GM12878 (cell line): ENCODE results near the gene ACVR1B. TPM values are rescaled to one million over a fixed set of nuclear protein-coding genes. Genes with fewer than 3 reads are reported as not detected.

Experiments used
- ATAC-seq: fragments of 200-7000 bp; cut with Tn5 transposase; 3 replicates; pipeline ENCODE4 v1.9.1; 2020; ENCODE audit warnings: mild to moderate bottlenecking, moderate library complexity
- Bru-seq: library from RNA; stranded (reverse); fragments of 400-500 nt; gene quantifications from one replicate; lab custom pipeline; 2021; lab: Mats Ljungman, UMichigan
- BruChase-seq, 2 experiments: library from RNA; stranded (reverse); fragments of 400-500 nt; gene quantifications; one replicate each; lab custom pipeline; 2021; lab: Mats Ljungman, UMichigan
- BruUV-seq: library from RNA; stranded (reverse); fragments of 400-500 nt; replicated peaks from 2 replicates; lab custom pipeline; 2021; lab: Mats Ljungman, UMichigan
- CTCF ChIA-PET: fragments of 300-600 bp; sonication (Branson Sonifier 250); formaldehyde crosslinking; extraction: SDS; loops from one replicate; lab custom pipeline; 2021; ENCODE audit warnings: inconsistent platforms; lab: Yijun Ruan, JAX
- POLR2A ChIA-PET: fragments of 350-600 bp; formaldehyde crosslinking; extraction: SDS; loops from one replicate; lab custom pipeline; 2021; ENCODE audit warnings: inconsistent platforms; lab: Charles Lee
- RAD21 ChIA-PET: fragments of 300-600 bp; sonication (Branson Sonifier 250); formaldehyde crosslinking; loops from one replicate; lab custom pipeline; 2023; ENCODE audit warnings: antibody characterized with exemption; ENCODE audit not compliant: unreplicated experiment; lab: Charles Lee
- SMC1A ChIA-PET: fragments of 300-600 bp; sonication (Branson Sonifier 250); formaldehyde crosslinking; loops from one replicate; lab custom pipeline; 2023; ENCODE audit not compliant: unreplicated experiment, uncharacterized antibody; lab: Charles Lee
- DNase-seq: peaks from one replicate; pipeline ENCODE4 v3.0.0-alpha.2; 2011; ENCODE audit warnings: low read depth, low spot score
- FAIRE-seq: peaks from 3 replicates; lab custom pipeline; 2011; peaks lifted over from hg19 to GRCh38; lab: Jason Lieb, UNC
- H2AFZ ChIP-seq: 2 replicates; pipeline ENCODE4 v1.6.0; 2011; ENCODE audit warnings: low read depth, low read length, control low read depth; ENCODE audit not compliant: control insufficient read depth
- H3K27ac ChIP-seq: 2 replicates; pipeline ENCODE4 v1.5.1; 2011; ENCODE audit warnings: control low read depth; ENCODE audit not compliant: control insufficient read depth, insufficient read depth
- H3K27me3 ChIP-seq, 2 experiments: replicated peaks in 1 of 2; 2 replicates each; pipeline versions ENCODE4 v1.6.0 to v1.6.1; 2011; ENCODE audit warnings: low read length in 1 of 2; ENCODE audit not compliant: control insufficient read depth in 2 of 2, insufficient read depth in 2 of 2
- H3K36me3 ChIP-seq, 2 experiments: 2 replicates each; pipeline ENCODE4 v1.5.1; 2011; ENCODE audit warnings: low read length in 1 of 2; ENCODE audit not compliant: control insufficient read depth in 2 of 2, insufficient read depth in 2 of 2
- H3K4me1 ChIP-seq: 2 replicates; pipeline ENCODE4 v1.6.1; 2011; ENCODE audit warnings: mild to moderate bottlenecking, low read length, moderate library complexity, mixed read lengths; ENCODE audit not compliant: control insufficient read depth, insufficient read depth
- H3K4me2 ChIP-seq: 2 replicates; pipeline ENCODE4 v1.6.0; 2011; ENCODE audit warnings: control low read depth; ENCODE audit not compliant: control insufficient read depth, insufficient read depth
- H3K4me3 ChIP-seq: fragments of 200-600 bp; sonication (generic); 2 replicates; pipeline ENCODE4 v1.5.1; 2016
- H3K79me2 ChIP-seq: 2 replicates; pipeline ENCODE4 v1.6.0; 2011; ENCODE audit warnings: low read length; ENCODE audit not compliant: control insufficient read depth, insufficient read depth
- H3K9ac ChIP-seq: 2 replicates; pipeline ENCODE4 v1.8.0; 2011; ENCODE audit warnings: low read length, control low read depth, mixed read lengths; ENCODE audit not compliant: control insufficient read depth, insufficient read depth
- H3K9me3 ChIP-seq: replicated peaks from 3 replicates; pipeline ENCODE4 v1.5.1; 2011; ENCODE audit warnings: mild to moderate bottlenecking, low read length; ENCODE audit not compliant: control insufficient read depth, insufficient read depth
- H4K20me1 ChIP-seq: 2 replicates; pipeline ENCODE4 v1.6.0; 2011; ENCODE audit not compliant: control insufficient read depth, insufficient read depth
- BCL11A ChIP-seq: IDR thresholded peaks from 2 replicates; pipeline ENCODE4 v1.6.1; 2011; ENCODE audit warnings: low read depth, low read length
- BHLHE40 ChIP-seq, 2 experiments: fragments of 450-650 bp in 1 of 2; IDR thresholded peaks; 2 replicates each; pipeline ENCODE4 v1.6.1; 2011 to 2017; ENCODE audit warnings: low read depth in 2 of 2, borderline replicate concordance in 1 of 2, improper control_type of control experiment in 1 of 2, low read length in 1 of 2, mild to moderate bottlenecking in 1 of 2
- CBFB ChIP-seq: IDR thresholded peaks from 2 replicates; pipeline ENCODE4 v1.6.1; 2016; ENCODE audit warnings: antibody characterized with exemption, low read depth
- CBX3 ChIP-seq: fragments of 200-600 bp; sonication (generic); IDR thresholded peaks from 2 replicates; pipeline ENCODE4 v1.6.1; 2016; ENCODE audit warnings: low read depth, borderline replicate concordance
- GATAD2B ChIP-seq: fragments of 450-650 bp; conservative IDR thresholded peaks from 2 replicates; pipeline ENCODE4 v1.6.1; 2017; ENCODE audit warnings: low read depth, mild to moderate bottlenecking, moderate library complexity
- HDAC2 ChIP-seq: fragments of 200-600 bp; sonication (generic); IDR thresholded peaks from 2 replicates; pipeline ENCODE4 v1.6.1; 2017
- IKZF1 ChIP-seq: fragments of 450-650 bp; conservative IDR thresholded peaks from 2 replicates; pipeline ENCODE4 v1.6.1; 2017; ENCODE audit warnings: antibody characterized with exemption, mild to moderate bottlenecking
- NFIC ChIP-seq: IDR thresholded peaks from 2 replicates; pipeline ENCODE4 v1.6.1; 2012; ENCODE audit warnings: low read depth, mild to moderate bottlenecking, inconsistent platforms, low read length, moderate library complexity
- NFYA ChIP-seq: IDR thresholded peaks from 2 replicates; pipeline ENCODE4 v1.6.1; 2011; ENCODE audit warnings: low read depth, mild to moderate bottlenecking, low read length, improper control_type of control experiment, borderline replicate concordance
- RCOR1 ChIP-seq: conservative IDR thresholded peaks from 2 replicates; pipeline ENCODE4 v1.6.1; 2012; ENCODE audit warnings: low read depth, low read length, improper control_type of control experiment
- RELA ChIP-seq: fragments of 450-650 bp; IDR thresholded peaks from 2 replicates; pipeline ENCODE4 v1.8.0; 2014; ENCODE audit warnings: borderline replicate concordance; ENCODE audit not compliant: partially characterized antibody
- RFX5 ChIP-seq: IDR thresholded peaks from 2 replicates; pipeline ENCODE4 v1.6.1; 2011; ENCODE audit warnings: low read depth, low read length, improper control_type of control experiment
- STAT3 ChIP-seq: IDR thresholded peaks from 2 replicates; pipeline ENCODE4 v1.6.1; 2011; ENCODE audit warnings: low read depth, low read length, improper control_type of control experiment
- ZNF384 ChIP-seq: IDR thresholded peaks from 2 replicates; pipeline ENCODE4 v1.6.1; 2012; ENCODE audit warnings: low read depth, mild to moderate bottlenecking, low read length, improper control_type of control experiment, borderline replicate concordance
- WGBS: methylation state at CpG from one replicate; pipeline ENCODE4 v1.1.6; 2016; ENCODE audit warnings: low lambda C conversion rate; ENCODE audit not compliant: insufficient replicate concordance, insufficient coverage; ENCODE audit errors: missing lambda C conversion rate; 5-methylcytosine and 5-hydroxymethylcytosine counted together
- in situ Hi-C: fragments of 300-500 bp; cut with MboI; formaldehyde crosslinking; loops from 9 replicates; pipeline ENCODE4 v1.14.3; 2018; ENCODE audit warnings: mixed read lengths
- intact Hi-C: fragments of 100-400 bp; cut with micrococcal nuclease; formaldehyde crosslinking; loops from one replicate; pipeline ENCODE4 v1.14.2; 2022; ENCODE audit not compliant: unreplicated experiment
- long read RNA-seq, 2 experiments: library from polyadenylated mRNA; unstranded; transcript quantifications; one replicate each; pipeline ENCODE4 v2.0.0, GENCODE V29; 2019 to 2020
- polyA minus RNA-seq, 3 experiments: library from RNA; depleted of rRNA, polyadenylated mRNA; stranded (reverse); fragments of >200 nt; gene quantifications; 2 replicates each; pipeline ENCODE4 v1.2.3, GENCODE V29; 2011
- polyA plus RNA-seq, 11 experiments: library from polyadenylated mRNA; depleted of rRNA in 4 of 11; unstranded in 6 of 11; stranded (reverse) in 5 of 11; fragments of >200 nt; fragmentation: Nextera tagmentation in 4 of 11; fragmentation: Illumina TruSeq in 1 of 11; extraction: Ambion mirVana in 4 of 11; extraction: Trizol in 1 of 11; gene quantifications; 1 replicate in 1 of 11; 2 replicates in 10 of 11; pipeline versions ENCODE4 v1.2.1 to v1.2.3, GENCODE V29; 2011 to 2016; ENCODE audit warnings: inconsistent platforms in 2 of 11, missing spikeins in 2 of 11, low read depth in 1 of 11
- total RNA-seq, 4 experiments: library from RNA; depleted of rRNA in 3 of 4; stranded (reverse); fragments of >200 nt in 3 of 4; fragmentation: Illumina TruSeq in 1 of 4; extraction: Trizol in 1 of 4; gene quantifications; 2 replicates each; pipeline versions ENCODE4 v1.2.1 to v1.2.3, GENCODE V29; 2013 to 2021
- TF ChIP-seq, protein P1 (sequence below): fragments of 150-350 bp; IDR thresholded peaks from 2 replicates; pipeline ENCODE4 v1.6.1; 2016; ENCODE audit warnings: low read depth, low read length

Gene ACVR1B
- total RNA-seq (2013; cell fraction: nucleolus; rRNA removed), result 0.40 and 0.76 TPM in 2 replicates
- 0.11 TPM in 1 of 2 replicates, not detected in the other for total RNA-seq (2014; rRNA removed)
- 0.13 and 0.18 TPM in 2 replicates for total RNA-seq (2014; rRNA removed; fragmentation: Illumina TruSeq; extraction: Trizol)
- 0.28 and 0.58 TPM in 2 replicates for total RNA-seq (2021)
- 0.26 TPM for polyA plus RNA-seq (2011; ENCODE audit: low read depth)
- polyA plus RNA-seq (2011; rRNA removed), result 0.30 and 0.69 TPM in 2 replicates
- polyA plus RNA-seq (2011; cell fraction: cytosol; rRNA removed), result 0.43 and 0.47 TPM in 2 replicates
- 0.13 and 0.31 TPM in 2 replicates for polyA plus RNA-seq (2011; cell fraction: nucleus; rRNA removed)
- polyA plus RNA-seq (2012), result 0.23 and 0.39 TPM in 2 replicates
- polyA plus RNA-seq (2014; fragmentation: Illumina TruSeq; extraction: Trizol), result 0.25 and 0.56 TPM in 2 replicates
- under 1 TPM; 0.02 to 0.08 TPM for polyA plus RNA-seq (2014; fragmentation: Nextera tagmentation; extraction: Ambion mirVana)
- 0.19 and 0.29 TPM in 2 replicates for polyA plus RNA-seq (2014; rRNA removed)
- not detected for polyA plus RNA-seq (2016; fragmentation: Nextera tagmentation; extraction: Ambion mirVana)
- 1.2 and 1.3 TPM in 2 replicates for polyA minus RNA-seq (2011; rRNA and poly(A)+ RNA removed)
- polyA minus RNA-seq (2011; cell fraction: cytosol; rRNA and poly(A)+ RNA removed), result 0.27 and 0.83 TPM in 2 replicates
- polyA minus RNA-seq (2011; cell fraction: nucleus; rRNA and poly(A)+ RNA removed), result 0.12 and 0.38 TPM in 2 replicates
- percentile 32 among the genes with signal in this experiment for Bru-seq, nascent RNA
- percentile 19 among the genes with signal in this experiment for BruChase-seq, experiment 1, labeled RNA remaining after a 6-hour chase
- BruChase-seq, experiment 2, labeled RNA remaining after a 2-hour chase, result percentile 23 among the genes with signal in this experiment
- long read RNA-seq, experiment 1, result 0 reads
- long read RNA-seq, experiment 2, result 0 reads

DNA sequence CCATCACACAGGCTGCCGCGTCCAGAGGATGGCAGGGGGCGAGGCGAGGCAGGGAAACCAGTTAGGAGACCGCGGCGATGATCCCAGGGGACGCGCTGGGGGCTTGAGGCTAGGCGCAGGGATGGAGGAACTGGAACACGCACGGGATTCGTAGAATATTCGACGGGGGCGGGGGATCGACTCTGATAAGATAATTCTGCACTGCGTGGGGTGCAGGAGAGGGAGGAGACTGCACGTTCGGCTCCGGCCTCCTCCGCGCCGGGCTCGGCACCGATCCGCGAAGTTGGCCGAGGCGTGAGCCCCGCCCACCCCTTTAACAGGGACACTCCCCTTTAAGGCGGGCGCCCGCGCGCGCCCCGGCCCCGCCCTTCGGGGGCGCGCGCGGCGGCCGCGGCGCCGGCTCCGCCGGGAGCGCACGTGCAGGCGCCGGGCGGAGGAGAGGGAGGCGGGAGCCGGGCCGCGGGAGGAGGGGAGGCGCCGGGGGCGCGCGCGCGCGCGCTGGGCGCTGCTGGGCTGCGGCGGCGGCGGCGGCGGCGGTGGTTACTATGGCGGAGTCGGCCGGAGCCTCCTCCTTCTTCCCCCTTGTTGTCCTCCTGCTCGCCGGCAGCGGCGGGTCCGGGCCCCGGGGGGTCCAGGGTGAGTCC, at the start of gene ACVR1B:
TSS of gene ACVR1B (plus strand) at position 501 of the 644 bp plus-strand sequence. CDS start at position 546, 45 bp downstream.
- WGBS, result 4% methylated on average over 38 of the region's 86 CpGs
- BruUV-seq, result no TSS peak
- Histone ChIP-seq H3K9me3 (no peaks in the 10 kb centered on the region; the same call in 2 of the 3 replicates), H3K79me2 (no peaks in the 10 kb centered on the region), H3K27me3 (peaks cover 2 to 6% of the 10 kb centered on the region in 2 experiments), H3K27ac (no peak within 1 kb of the TSS), H3K4me2 (peak within 1 kb of the TSS; percentile 98), H4K20me1 (no peaks in the 10 kb centered on the region), H3K4me3 (peak within 1 kb of the TSS; percentile 57; the same call in 1 of the 2 replicates), H3K4me1 (peaks cover 4% of the 10 kb centered on the region), H3K9ac (peak within 1 kb of the TSS; percentile 36; the same call in 1 of the 2 replicates), H2AFZ (peak within 1 kb of the TSS; percentile 76), H3K36me3 (no peaks in the 10 kb centered on the region)
- RAD21 ChIA-PET, result no interaction called here
- FAIRE-seq, result no peak
- SMC1A ChIA-PET, result no interaction called here
- peak; percentile 97 for ATAC-seq
- DNase-seq, result peak; percentile 15
- CTCF ChIA-PET, result interaction anchor here (0.7 kb wide), 1 partner anchor 204 kb away, joined by 3 read pairs; no protein-coding TSS in a partner anchor
- in situ Hi-C loops (no loop called here), intact Hi-C loops (no loop called here)
- TF ChIP-seq CBX3, result no peak
- 0 out of 2 replicates have a peak, but pooled peaks have one; percentile 17 for TF ChIP-seq IKZF1
- no peak for TF ChIP-seq RELA
- no peak for TF ChIP-seq GATAD2B
- TF ChIP-seq ZNF384, result no peak
- no peak for TF ChIP-seq NFIC
- no peak for TF ChIP-seq RCOR1
- no peak for TF ChIP-seq NFYA
- TF ChIP-seq BCL11A, result no peak
- TF ChIP-seq RFX5, result no peak
- no peak for TF ChIP-seq CBFB
- TF ChIP-seq BHLHE40 (IDR thresholded peaks at IDR 0.05; ENCODE audit: borderline replicate concordance in 1 of 2, low read depth in 2 of 2, low read length in 1 of 2), result peak; percentile 81 to 92
- TF ChIP-seq, protein P1, sequence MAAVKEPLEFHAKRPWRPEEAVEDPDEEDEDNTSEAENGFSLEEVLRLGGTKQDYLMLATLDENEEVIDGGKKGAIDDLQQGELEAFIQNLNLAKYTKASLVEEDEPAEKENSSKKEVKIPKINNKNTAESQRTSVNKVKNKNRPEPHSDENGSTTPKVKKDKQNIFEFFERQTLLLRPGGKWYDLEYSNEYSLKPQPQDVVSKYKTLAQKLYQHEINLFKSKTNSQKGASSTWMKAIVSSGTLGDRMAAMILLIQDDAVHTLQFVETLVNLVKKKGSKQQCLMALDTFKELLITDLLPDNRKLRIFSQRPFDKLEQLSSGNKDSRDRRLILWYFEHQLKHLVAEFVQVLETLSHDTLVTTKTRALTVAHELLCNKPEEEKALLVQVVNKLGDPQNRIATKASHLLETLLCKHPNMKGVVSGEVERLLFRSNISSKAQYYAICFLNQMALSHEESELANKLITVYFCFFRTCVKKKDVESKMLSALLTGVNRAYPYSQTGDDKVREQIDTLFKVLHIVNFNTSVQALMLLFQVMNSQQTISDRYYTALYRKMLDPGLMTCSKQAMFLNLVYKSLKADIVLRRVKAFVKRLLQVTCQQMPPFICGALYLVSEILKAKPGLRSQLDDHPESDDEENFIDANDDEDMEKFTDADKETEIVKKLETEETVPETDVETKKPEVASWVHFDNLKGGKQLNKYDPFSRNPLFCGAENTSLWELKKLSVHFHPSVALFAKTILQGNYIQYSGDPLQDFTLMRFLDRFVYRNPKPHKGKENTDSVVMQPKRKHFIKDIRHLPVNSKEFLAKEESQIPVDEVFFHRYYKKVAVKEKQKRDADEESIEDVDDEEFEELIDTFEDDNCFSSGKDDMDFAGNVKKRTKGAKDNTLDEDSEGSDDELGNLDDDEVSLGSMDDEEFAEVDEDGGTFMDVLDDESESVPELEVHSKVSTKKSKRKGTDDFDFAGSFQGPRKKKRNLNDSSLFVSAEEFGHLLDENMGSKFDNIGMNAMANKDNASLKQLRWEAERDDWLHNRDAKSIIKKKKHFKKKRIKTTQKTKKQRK, result no peak
- TF ChIP-seq STAT3, result no peak
- TF ChIP-seq HDAC2, result no peak
- POLR2A ChIA-PET, result no interaction called here
